Measurements from ENCODE around the gene MALRD1. TPM values are rescaled to one million over a fixed set of nuclear protein-coding genes. Genes with fewer than 3 reads are reported as not detected.

Gene MALRD1
- total RNA-seq, 1 experiment from 2014 or later: 8.2 TPM

- CTCF ChIA-PET: no interaction called here
- Mint-ChIP-seq H3K4me3 (ENCODE audit: unreplicated experiment) (no peak overlapping the region), H3K4me1 (ENCODE audit: low read depth, unreplicated experiment) (no peaks in the 10 kb centered on the region), H3K27me3 (ENCODE audit: insufficient read depth, unreplicated experiment) (no peaks in the 10 kb centered on the region), H3K9me3 (ENCODE audit: unreplicated experiment) (peaks cover 14% of the 10 kb centered on the region), H3K27ac (ENCODE audit: unreplicated experiment) (no peak overlapping the region), H3K36me3 (ENCODE audit: insufficient read depth, unreplicated experiment) (no peaks in the 10 kb centered on the region)
- 0 out of 2 replicates have a peak, but pooled peaks cover 4% of the 10 kb centered on the region for H3K9me3 ChIP-seq
- TF ChIP-seq CTCF (IDR thresholded peaks at IDR 0.05; ENCODE audit: insufficient read depth in 1 of 2, low read depth in 1 of 2, low read length in 1 of 2, severe bottlenecking in 1 of 2, unreplicated experiment in 1 of 2): no peak
- POLR2A ChIA-PET: no interaction called here
- no peaks in the 10 kb centered on the region for H3K27me3 ChIP-seq (replicated peaks; ENCODE audit: control insufficient read depth, insufficient read depth, low read length)
- intact Hi-C loops (cut with micrococcal nuclease; ENCODE audit: unreplicated experiment): no loop called here
- H3K36me3 ChIP-seq (ENCODE audit: control insufficient read depth, insufficient read depth, low read length): no peaks in the 10 kb centered on the region
- H3K4me1 ChIP-seq: no peaks in the 10 kb centered on the region
- no peak overlapping the region for H3K4me3 ChIP-seq (ENCODE audit: low read depth, low read length)
- no peak for DNase-seq
- BruUV-seq (replicated peaks): no TSS peak
Measured at GRCh38 chr10:19706904-19707303, 658.3 kb downstream of the MALRD1 start.

GRCh38 chr10:19707376-19707775, 658.8 kb downstream of the MALRD1 start:
- ChIA-PET CTCF (no interaction called here), POLR2A (no interaction called here)
- DNase-seq: no peak
- 0 out of 2 replicates have a peak, but pooled peaks cover 9% of the 10 kb centered on the region for H3K9me3 ChIP-seq
- peaks cover 19% of the 10 kb centered on the region for H3K9me3 Mint-ChIP-seq (ENCODE audit: unreplicated experiment)
- H3K4me1 Mint-ChIP-seq (ENCODE audit: low read depth, unreplicated experiment): no peaks in the 10 kb centered on the region
- TF ChIP-seq CTCF (IDR thresholded peaks at IDR 0.05; ENCODE audit: insufficient read depth in 1 of 2, low read depth in 1 of 2, low read length in 1 of 2, severe bottlenecking in 1 of 2, unreplicated experiment in 1 of 2): no peak
- no peaks in the 10 kb centered on the region for H3K27me3 Mint-ChIP-seq (ENCODE audit: insufficient read depth, unreplicated experiment)
- no peaks in the 10 kb centered on the region for H3K36me3 Mint-ChIP-seq (ENCODE audit: insufficient read depth, unreplicated experiment)
- H3K4me3 Mint-ChIP-seq (ENCODE audit: unreplicated experiment): no peak overlapping the region
- H3K4me3 ChIP-seq (ENCODE audit: low read depth, low read length): no peak overlapping the region
- intact Hi-C loops (cut with micrococcal nuclease; ENCODE audit: unreplicated experiment): no loop called here
- H3K27ac Mint-ChIP-seq (ENCODE audit: unreplicated experiment): no peak overlapping the region
- no TSS peak for BruUV-seq (replicated peaks)
- H3K27me3 ChIP-seq (replicated peaks; ENCODE audit: control insufficient read depth, insufficient read depth, low read length): no peaks in the 10 kb centered on the region
- H3K4me1 ChIP-seq: no peaks in the 10 kb centered on the region
- H3K36me3 ChIP-seq (ENCODE audit: control insufficient read depth, insufficient read depth, low read length): no peaks in the 10 kb centered on the region

GRCh38 chr10:19708031-19708430, 659.4 kb downstream of the MALRD1 start:
- Histone ChIP-seq H3K27me3 (replicated peaks; ENCODE audit: control insufficient read depth, insufficient read depth, low read length) (no peaks in the 10 kb centered on the region), H3K4me3 (ENCODE audit: low read depth, low read length) (no peak overlapping the region), H3K9me3 (0 out of 2 replicates have a peak, but pooled peaks cover 13% of the 10 kb centered on the region), H3K36me3 (ENCODE audit: control insufficient read depth, insufficient read depth, low read length) (no peaks in the 10 kb centered on the region), H3K4me1 (no peaks in the 10 kb centered on the region)
- no peaks in the 10 kb centered on the region for H3K27me3 Mint-ChIP-seq (ENCODE audit: insufficient read depth, unreplicated experiment)
- H3K4me1 Mint-ChIP-seq (ENCODE audit: low read depth, unreplicated experiment): no peaks in the 10 kb centered on the region
- intact Hi-C loops (cut with micrococcal nuclease; ENCODE audit: unreplicated experiment): no loop called here
- no peak for TF ChIP-seq CTCF (IDR thresholded peaks at IDR 0.05; ENCODE audit: insufficient read depth in 1 of 2, low read depth in 1 of 2, low read length in 1 of 2, severe bottlenecking in 1 of 2, unreplicated experiment in 1 of 2)
- H3K4me3 Mint-ChIP-seq (ENCODE audit: unreplicated experiment): no peak overlapping the region
- H3K9me3 Mint-ChIP-seq (ENCODE audit: unreplicated experiment): peaks cover 26% of the 10 kb centered on the region
- no TSS peak for BruUV-seq (replicated peaks)
- POLR2A ChIA-PET: no interaction called here
- DNase-seq: no peak
- no peaks in the 10 kb centered on the region for H3K36me3 Mint-ChIP-seq (ENCODE audit: insufficient read depth, unreplicated experiment)
- CTCF ChIA-PET: no interaction called here
- H3K27ac Mint-ChIP-seq (ENCODE audit: unreplicated experiment): no peak overlapping the region
